ENCODE results near the gene SLCO4C1. TPM values are rescaled to one million over a fixed set of nuclear protein-coding genes. Genes with fewer than 3 reads are reported as not detected.

The SLCO4C1 gene
- total and polyA plus RNA-seq, 2 of the 4 experiments (the other 2 are of a cell fraction), result not detected

- H2BK15ac ChIP-seq (ENCODE audit: low read depth, low read length), result no peak overlapping the region
- H3K18ac ChIP-seq (ENCODE audit: low read depth, low read length), result no peak overlapping the region
- intact Hi-C loops (cut with micrococcal nuclease), result no loop called here
- no peak overlapping the region for H3K4me3 ChIP-seq (ENCODE audit: insufficient read depth, low read depth, low read length)
- H3K79me1 ChIP-seq (ENCODE audit: low read depth in 1 of 2, low read length in 2 of 2), result no peaks in the 10 kb centered on the region
- no peak overlapping the region for H3K27ac ChIP-seq (ENCODE audit: insufficient read depth, low read length)
- dilution Hi-C loops (cut with HindIII; ENCODE audit: low sequenced_read_pairs, unreplicated experiment), result no loop called here
- no peak overlapping the region for H2BK20ac ChIP-seq (ENCODE audit: low read depth, low read length)
- no peak overlapping the region for H2BK120ac ChIP-seq (ENCODE audit: low read depth, low read length)
- no peaks in the 10 kb centered on the region for H3K27me3 ChIP-seq (ENCODE audit: control insufficient read depth, insufficient read depth, low read length)
- no peaks in the 10 kb centered on the region for H4K20me1 ChIP-seq (ENCODE audit: insufficient read depth, low read length)
- no peak overlapping the region for H3K56ac ChIP-seq (ENCODE audit: extremely low read depth, insufficient read depth, low read length)
- H2BK5ac ChIP-seq (ENCODE audit: low read depth, low read length, poor library complexity, severe bottlenecking), result no peak overlapping the region
- DNase-seq (no peak), ATAC-seq (ENCODE audit: low read depth) (no peak)
- H3K23ac ChIP-seq (ENCODE audit: low read depth, low read length), result no peak overlapping the region
- TF ChIP-seq NFE2L2 (IDR thresholded peaks at IDR 0.05; ENCODE audit: low read depth, low read length) (no peak), CHD1 (IDR thresholded peaks at IDR 0.05; ENCODE audit: low read depth, low read length) (no peak), FOS (IDR thresholded peaks at IDR 0.05; ENCODE audit: low read depth, low read length) (no peak), RAD21 (IDR thresholded peaks at IDR 0.05; ENCODE audit: low read length) (no peak), MXI1 (IDR thresholded peaks at IDR 0.05; ENCODE audit: borderline replicate concordance, low read depth, low read length) (no peak)
- TF ChIP-seq, protein P1, sequence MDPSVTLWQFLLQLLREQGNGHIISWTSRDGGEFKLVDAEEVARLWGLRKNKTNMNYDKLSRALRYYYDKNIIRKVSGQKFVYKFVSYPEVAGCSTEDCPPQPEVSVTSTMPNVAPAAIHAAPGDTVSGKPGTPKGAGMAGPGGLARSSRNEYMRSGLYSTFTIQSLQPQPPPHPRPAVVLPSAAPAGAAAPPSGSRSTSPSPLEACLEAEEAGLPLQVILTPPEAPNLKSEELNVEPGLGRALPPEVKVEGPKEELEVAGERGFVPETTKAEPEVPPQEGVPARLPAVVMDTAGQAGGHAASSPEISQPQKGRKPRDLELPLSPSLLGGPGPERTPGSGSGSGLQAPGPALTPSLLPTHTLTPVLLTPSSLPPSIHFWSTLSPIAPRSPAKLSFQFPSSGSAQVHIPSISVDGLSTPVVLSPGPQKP (IDR thresholded peaks at IDR 0.05; ENCODE audit: borderline replicate concordance, low read depth, low read length), result no peak
- TF ChIP-seq, protein P2, sequence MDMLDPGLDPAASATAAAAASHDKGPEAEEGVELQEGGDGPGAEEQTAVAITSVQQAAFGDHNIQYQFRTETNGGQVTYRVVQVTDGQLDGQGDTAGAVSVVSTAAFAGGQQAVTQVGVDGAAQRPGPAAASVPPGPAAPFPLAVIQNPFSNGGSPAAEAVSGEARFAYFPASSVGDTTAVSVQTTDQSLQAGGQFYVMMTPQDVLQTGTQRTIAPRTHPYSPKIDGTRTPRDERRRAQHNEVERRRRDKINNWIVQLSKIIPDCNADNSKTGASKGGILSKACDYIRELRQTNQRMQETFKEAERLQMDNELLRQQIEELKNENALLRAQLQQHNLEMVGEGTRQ (IDR thresholded peaks at IDR 0.05; ENCODE audit: low read depth, low read length), result no peak
- H3K4me1 ChIP-seq (ENCODE audit: control insufficient read depth, insufficient read depth, low read length), result no peaks in the 10 kb centered on the region
- H2AK9ac ChIP-seq (replicated peaks; ENCODE audit: low read depth, low read length, poor library complexity), result no peak overlapping the region
- H3K14ac ChIP-seq (replicated peaks; ENCODE audit: low read depth, low read length), result no peak overlapping the region
- peaks cover 6% of the 10 kb centered on the region; the same call in 1 of the 2 replicates for H3K9me3 ChIP-seq (ENCODE audit: control insufficient read depth, insufficient read depth, low read length)
- H4K8ac ChIP-seq (ENCODE audit: low read depth in 2 of 2, low read length in 2 of 2), result no peak overlapping the region
- WGBS, 2 experiments (ENCODE audit: extremely low coverage in 2 of 2, insufficient read length in 1 of 2), result no CpG with 5 or more reads among the region's 1 CpG
- no TSS peak for BruUV-seq (replicated peaks)
- POLR2A ChIA-PET (ENCODE audit: unreplicated experiment), result no interaction called here
- in situ Hi-C loops (cut with MboI; ENCODE audit: low sequenced_read_pairs), result no loop called here
- H3K9ac ChIP-seq (ENCODE audit: low read depth, low read length), result no peak overlapping the region
- CTCF ChIA-PET, result no interaction called here
- no peak overlapping the region for H3K4ac ChIP-seq (ENCODE audit: low read depth, low read length)
- no peaks in the 10 kb centered on the region for H3K9me1 ChIP-seq (ENCODE audit: insufficient read depth, low read length)
- no peak overlapping the region for H4K91ac ChIP-seq (ENCODE audit: insufficient read depth, low read depth, low read length)
- H2AFZ ChIP-seq (replicated peaks; ENCODE audit: low read length, poor library complexity), result no peak overlapping the region
- H3K4me2 ChIP-seq (ENCODE audit: low read depth, low read length), result no peak overlapping the region
- no peaks in the 10 kb centered on the region for H3K36me3 ChIP-seq (ENCODE audit: control insufficient read depth, insufficient read depth, low read length)
- H2AK5ac ChIP-seq (ENCODE audit: low read depth, low read length), result no peak overlapping the region
- no peak overlapping the region for H4K5ac ChIP-seq (ENCODE audit: low read depth, low read length)
Measured at GRCh38 chr5:102226321-102226720, 69.8 kb downstream of the SLCO4C1 start.

All from IMR-90 (cell line).